KMS-11 (cell line): ENCODE measurements around the gene CA5B.
"Not testable (repeated sequence)": the region's sequence is repeated elsewhere in the genome, so short reads cannot be mapped to it uniquely, and the experiment has no call there.

Source experiments
- H2AFZ ChIP-seq: fragments of 200-600 bp; sonication (generic); 2 replicates; pipeline ENCODE4 v1.6.1; 2016; ENCODE audit warnings: antibody characterized with exemption, mixed run types, low read depth
- H3K27ac ChIP-seq: fragments of 200-600 bp; sonication (generic); 2 replicates; pipeline ENCODE4 v1.6.1; 2016; ENCODE audit warnings: mild to moderate bottlenecking, mixed run types
- H3K27me3 ChIP-seq: fragments of 200-600 bp; sonication (generic); 2 replicates; pipeline ENCODE4 v1.6.1; 2017; ENCODE audit warnings: mild to moderate bottlenecking, low read depth, mixed run types, moderate library complexity; ENCODE audit not compliant: insufficient read depth
- H3K36me3 ChIP-seq: fragments of 200-600 bp; sonication (generic); 2 replicates; pipeline ENCODE4 v1.6.1; 2017; ENCODE audit warnings: mild to moderate bottlenecking, mixed run types; ENCODE audit not compliant: insufficient read depth
- H3K4me1 ChIP-seq: fragments of 200-600 bp; sonication (generic); 2 replicates; pipeline ENCODE4 v1.6.1; 2016; ENCODE audit warnings: mild to moderate bottlenecking, low read depth, mixed run types; ENCODE audit not compliant: poor library complexity, severe bottlenecking
- H3K4me2 ChIP-seq: fragments of 200-600 bp; sonication (generic); 2 replicates; pipeline ENCODE4 v1.7.0; 2016; ENCODE audit warnings: mild to moderate bottlenecking, mixed run types
- H3K4me3 ChIP-seq: fragments of 200-600 bp; sonication (generic); IDR thresholded peaks from 2 replicates; pipeline ENCODE4 v1.6.1; 2017; ENCODE audit warnings: low read depth, low read length, mixed read lengths; ENCODE audit not compliant: insufficient read depth
- H3K79me2 ChIP-seq: fragments of 200-600 bp; sonication (generic); 2 replicates; pipeline ENCODE4 v1.6.1; 2016; ENCODE audit warnings: low read depth, mixed run types; ENCODE audit not compliant: insufficient read depth
- H3K9ac ChIP-seq: fragments of 200-600 bp; sonication (generic); 2 replicates; pipeline ENCODE4 v1.6.1; 2016; ENCODE audit warnings: mild to moderate bottlenecking, mixed run types
- H4K20me1 ChIP-seq: fragments of 200-600 bp; sonication (generic); 2 replicates; pipeline ENCODE4 v1.6.1; 2016; ENCODE audit warnings: mild to moderate bottlenecking, mixed run types; ENCODE audit not compliant: insufficient read depth
- TF ChIP-seq, protein P1 (sequence below): fragments of 200-600 bp; sonication (generic); conservative IDR thresholded peaks from 2 replicates; pipeline ENCODE4 v1.6.1; 2017; ENCODE audit warnings: low read depth, mild to moderate bottlenecking, antibody characterized with exemption, low read length, moderate library complexity, mixed read lengths

Gene CA5B

DNA sequence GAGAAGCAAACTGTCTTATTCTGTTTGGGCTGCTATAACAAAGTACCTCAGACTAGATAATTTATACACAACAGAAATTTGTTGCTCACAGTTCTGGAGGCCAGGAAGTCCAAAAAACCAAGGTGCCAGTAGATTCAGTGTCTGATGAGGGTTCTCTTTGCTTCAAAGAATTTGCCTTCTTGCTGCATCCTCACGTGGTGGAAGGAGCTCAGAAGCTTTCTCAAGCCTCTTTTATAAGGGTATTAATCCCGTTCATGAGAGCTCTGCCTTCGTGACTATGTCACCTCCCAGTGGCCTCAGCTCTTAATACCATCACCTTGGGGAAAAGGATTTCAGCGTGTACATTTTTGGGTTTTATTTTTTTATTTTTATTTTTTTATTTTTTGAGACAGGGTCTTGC lies 20.1 kb downstream of the CA5B start:
- Histone ChIP-seq H3K9ac (no peak overlapping the region), H4K20me1 (no peaks in the 10 kb centered on the region), H3K27ac (no peak overlapping the region), H2AFZ (no peak overlapping the region), H3K36me3 (no peaks in the 10 kb centered on the region), H3K4me2 (no peak overlapping the region), H3K4me1 (no peaks in the 10 kb centered on the region), H3K27me3 (no peaks in the 10 kb centered on the region), H3K79me2 (no peaks in the 10 kb centered on the region), H3K4me3 (no peak overlapping the region)
- TF ChIP-seq, protein P1, sequence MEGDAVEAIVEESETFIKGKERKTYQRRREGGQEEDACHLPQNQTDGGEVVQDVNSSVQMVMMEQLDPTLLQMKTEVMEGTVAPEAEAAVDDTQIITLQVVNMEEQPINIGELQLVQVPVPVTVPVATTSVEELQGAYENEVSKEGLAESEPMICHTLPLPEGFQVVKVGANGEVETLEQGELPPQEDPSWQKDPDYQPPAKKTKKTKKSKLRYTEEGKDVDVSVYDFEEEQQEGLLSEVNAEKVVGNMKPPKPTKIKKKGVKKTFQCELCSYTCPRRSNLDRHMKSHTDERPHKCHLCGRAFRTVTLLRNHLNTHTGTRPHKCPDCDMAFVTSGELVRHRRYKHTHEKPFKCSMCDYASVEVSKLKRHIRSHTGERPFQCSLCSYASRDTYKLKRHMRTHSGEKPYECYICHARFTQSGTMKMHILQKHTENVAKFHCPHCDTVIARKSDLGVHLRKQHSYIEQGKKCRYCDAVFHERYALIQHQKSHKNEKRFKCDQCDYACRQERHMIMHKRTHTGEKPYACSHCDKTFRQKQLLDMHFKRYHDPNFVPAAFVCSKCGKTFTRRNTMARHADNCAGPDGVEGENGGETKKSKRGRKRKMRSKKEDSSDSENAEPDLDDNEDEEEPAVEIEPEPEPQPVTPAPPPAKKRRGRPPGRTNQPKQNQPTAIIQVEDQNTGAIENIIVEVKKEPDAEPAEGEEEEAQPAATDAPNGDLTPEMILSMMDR: no peak

DNA sequence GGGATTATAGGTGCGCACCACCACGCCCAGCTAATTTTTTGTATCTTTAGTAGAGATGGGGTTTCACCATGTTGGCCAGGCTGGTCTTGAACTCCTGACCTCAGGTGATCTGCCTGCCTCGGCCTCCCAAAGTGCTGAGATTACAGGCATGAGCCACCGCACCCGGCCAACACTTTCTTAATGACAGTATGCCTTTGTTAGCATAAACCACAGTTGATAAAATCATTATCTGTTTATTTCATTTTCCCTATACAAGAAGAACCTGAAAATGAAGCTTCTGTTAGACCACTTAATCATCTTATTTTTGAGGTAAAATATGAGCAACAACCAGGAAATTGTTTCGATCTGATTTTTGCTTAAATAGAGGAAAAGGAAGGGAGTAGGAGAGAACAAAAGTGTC lies 21.8 kb downstream of the CA5B start:
- H3K36me3 ChIP-seq, H4K20me1 ChIP-seq, H3K9ac ChIP-seq, H3K4me1 ChIP-seq, H3K27me3 ChIP-seq, H3K4me2 ChIP-seq, H2AFZ ChIP-seq, H3K79me2 ChIP-seq, H3K27ac ChIP-seq, H3K4me3 ChIP-seq: not testable (repeated sequence)

DNA sequence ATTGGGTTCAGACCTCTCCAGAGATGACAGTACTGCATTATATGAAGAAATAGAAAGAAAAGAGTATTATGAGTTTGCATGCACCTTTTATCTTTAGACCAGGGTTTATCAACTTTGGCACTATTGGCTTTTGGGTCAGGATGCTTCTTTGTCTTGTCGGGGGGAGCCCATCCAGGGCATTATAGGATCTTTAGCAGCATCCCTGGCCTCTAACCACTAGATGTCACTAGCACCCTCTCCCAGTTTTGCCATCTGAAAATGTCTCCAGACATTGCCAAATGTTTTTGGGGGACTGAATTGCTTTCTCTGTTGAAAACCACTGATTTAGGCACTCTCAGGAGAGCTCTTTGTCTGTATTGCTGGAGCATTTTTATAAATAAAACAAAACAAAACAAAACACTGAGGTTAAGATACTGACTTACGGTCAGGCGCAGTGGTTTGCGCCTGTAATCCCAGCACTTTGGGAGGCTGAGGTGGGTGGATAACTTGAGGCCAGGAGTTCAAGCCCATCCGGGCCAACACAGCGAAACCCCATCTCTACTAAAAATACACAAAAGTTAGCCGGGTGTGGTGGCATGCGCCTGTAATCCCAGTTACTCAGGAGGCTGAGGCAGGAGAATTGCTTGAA lies 23.6 kb downstream of the CA5B start:
- H3K79me2 ChIP-seq: no peaks in the 10 kb centered on the region
- no peak overlapping the region for H3K27ac ChIP-seq
- TF ChIP-seq, protein P1: peak; percentile 65
- H3K4me3 ChIP-seq: no peak overlapping the region
- no peaks in the 10 kb centered on the region for H3K36me3 ChIP-seq
- H3K4me2 ChIP-seq: no peak overlapping the region
- no peaks in the 10 kb centered on the region for H3K27me3 ChIP-seq
- H3K4me1 ChIP-seq: no peaks in the 10 kb centered on the region
- H3K9ac ChIP-seq: no peak overlapping the region
- H4K20me1 ChIP-seq: no peaks in the 10 kb centered on the region
- H2AFZ ChIP-seq: no peak overlapping the region

DNA sequence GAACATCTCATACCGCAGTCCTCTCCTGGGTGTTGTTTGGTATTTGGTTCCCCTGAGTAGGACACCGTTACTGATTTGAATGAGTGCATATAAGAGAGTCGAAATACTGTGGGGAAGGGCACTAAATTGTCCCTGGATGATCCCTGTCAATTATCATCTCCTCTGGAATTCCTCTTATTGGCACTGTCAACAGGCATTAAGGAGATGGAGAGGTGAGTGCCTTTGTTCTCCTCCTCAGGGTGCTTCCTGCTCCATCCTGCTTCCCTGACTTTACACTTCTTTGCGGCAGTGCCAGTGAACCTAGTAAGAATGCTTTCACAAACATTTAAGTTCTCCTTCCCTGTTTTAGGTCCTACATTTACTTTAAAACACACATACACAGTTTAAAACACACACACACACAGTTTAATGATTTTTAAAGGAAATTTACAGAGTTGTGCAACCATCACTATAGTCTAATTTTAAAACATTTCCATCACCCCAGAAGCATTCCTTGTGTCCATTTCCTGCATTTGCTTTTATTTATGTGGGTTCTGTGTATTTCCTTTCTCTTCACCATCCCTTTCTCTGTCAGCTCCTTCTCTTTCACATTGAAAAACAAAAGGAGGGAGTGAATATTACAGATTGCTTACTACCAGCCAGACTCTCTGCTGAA lies 31.4 kb downstream of the CA5B start:
- H3K27ac ChIP-seq: no peak overlapping the region
- H3K36me3 ChIP-seq: no peaks in the 10 kb centered on the region
- no peaks in the 10 kb centered on the region for H3K4me1 ChIP-seq
- no peak overlapping the region for H3K4me2 ChIP-seq
- H3K4me3 ChIP-seq: no peak overlapping the region
- H3K79me2 ChIP-seq: no peaks in the 10 kb centered on the region
- H4K20me1 ChIP-seq: no peaks in the 10 kb centered on the region
- H3K9ac ChIP-seq: no peak overlapping the region
- no peaks in the 10 kb centered on the region for H3K27me3 ChIP-seq
- H2AFZ ChIP-seq: no peak overlapping the region
- TF ChIP-seq, protein P1: no peak
